H9 (cell line): ENCODE measurements around the gene ASTN2. TPM values are rescaled to one million over a fixed set of nuclear protein-coding genes. Genes with fewer than 3 reads are reported as not detected.

Experiments
- DNase-seq: peaks from one replicate; pipeline ENCODE4 v3.0.0-alpha.2; 2017
- H2AFZ ChIP-seq: one replicate; pipeline ENCODE4 v1.6.1; 2013; ENCODE audit warnings: mild to moderate bottlenecking, low read length, control low read depth, moderate library complexity
- H2AK5ac ChIP-seq: 2 replicates; pipeline ENCODE4 v1.6.1; 2013; ENCODE audit warnings: low read length, control low read depth, mixed read lengths; ENCODE audit not compliant: insufficient read length
- H2BK120ac ChIP-seq: one replicate; pipeline ENCODE4 v1.6.1; 2013; ENCODE audit warnings: low read depth, mild to moderate bottlenecking, low read length, control low read depth, inconsistent platforms; ENCODE audit not compliant: poor library complexity, severe bottlenecking
- H2BK12ac ChIP-seq: 2 replicates; pipeline ENCODE4 v1.6.1; 2013; ENCODE audit warnings: low read length, control low read depth, mixed read lengths, low read depth; ENCODE audit not compliant: insufficient read length
- H2BK15ac ChIP-seq: 2 replicates; pipeline ENCODE4 v1.6.1; 2013; ENCODE audit warnings: low read depth, low read length, control low read depth
- H2BK20ac ChIP-seq: one replicate; pipeline ENCODE4 v1.6.1; 2013; ENCODE audit warnings: low read depth, mild to moderate bottlenecking, low read length, control low read depth, inconsistent platforms; ENCODE audit not compliant: poor library complexity, severe bottlenecking
- H2BK5ac ChIP-seq: 2 replicates; pipeline ENCODE4 v1.6.1; 2013; ENCODE audit warnings: low read length, control low read depth, mixed read lengths; ENCODE audit not compliant: insufficient read length
- H3K14ac ChIP-seq: 2 replicates; pipeline ENCODE4 v1.6.1; 2013; ENCODE audit warnings: low read length, control low read depth; ENCODE audit not compliant: insufficient read depth
- H3K18ac ChIP-seq: 2 replicates; pipeline ENCODE4 v1.6.1; 2013; ENCODE audit warnings: low read depth, mild to moderate bottlenecking, mixed read lengths, low read length, control low read depth; ENCODE audit not compliant: insufficient read length
- H3K23ac ChIP-seq: 2 replicates; pipeline ENCODE4 v1.6.1; 2013; ENCODE audit warnings: low read length, control low read depth, mixed read lengths, low read depth; ENCODE audit not compliant: insufficient read length
- H3K23me2 ChIP-seq: 2 replicates; pipeline ENCODE4 v1.6.1; 2013; ENCODE audit warnings: low read depth, mild to moderate bottlenecking, mixed read lengths, low read length, control low read depth; ENCODE audit not compliant: insufficient read length, poor library complexity, severe bottlenecking
- H3K27ac ChIP-seq: 2 replicates; pipeline ENCODE4 v1.5.1; 2013; ENCODE audit warnings: low read length, control low read depth, mixed read lengths, low read depth; ENCODE audit not compliant: insufficient read length
- H3K27me3 ChIP-seq: 2 replicates; pipeline ENCODE4 v1.6.1; 2013; ENCODE audit warnings: low read length, control low read depth, inconsistent platforms; ENCODE audit not compliant: insufficient read depth
- H3K4ac ChIP-seq: 2 replicates; pipeline ENCODE4 v1.6.1; 2013; ENCODE audit warnings: low read depth, mild to moderate bottlenecking, control low read depth, inconsistent platforms, low read length, moderate library complexity
- H3K4me1 ChIP-seq: 2 replicates; pipeline ENCODE4 v1.6.1; 2013; ENCODE audit warnings: low read length, control low read depth, inconsistent platforms; ENCODE audit not compliant: insufficient read depth
- H3K4me2 ChIP-seq: 2 replicates; pipeline ENCODE4 v1.6.1; 2013; ENCODE audit warnings: low read length, control low read depth, mixed read lengths; ENCODE audit not compliant: insufficient read length, insufficient read depth
- H3K56ac ChIP-seq: 2 replicates; pipeline ENCODE4 v1.6.1; 2013; ENCODE audit warnings: low read depth, mild to moderate bottlenecking, mixed read lengths, low read length, control low read depth; ENCODE audit not compliant: insufficient read length
- H3K79me1 ChIP-seq: 2 replicates; pipeline ENCODE4 v1.6.1; 2013; ENCODE audit warnings: low read depth, mild to moderate bottlenecking, moderate library complexity, low read length, control low read depth, inconsistent platforms; ENCODE audit not compliant: insufficient read depth, poor library complexity, severe bottlenecking
- H3K79me2 ChIP-seq: 2 replicates; pipeline ENCODE4 v1.6.1; 2013; ENCODE audit warnings: low read length, control low read depth, inconsistent platforms; ENCODE audit not compliant: insufficient read depth
- H3K9ac ChIP-seq: 2 replicates; pipeline ENCODE4 v1.6.1; 2013; ENCODE audit warnings: low read length, control low read depth, mixed read lengths; ENCODE audit not compliant: insufficient read length; ENCODE audit errors: extremely low read depth
- H3K9me3 ChIP-seq: one replicate; pipeline ENCODE4 v1.6.1; 2013; ENCODE audit warnings: low read depth, low read length, inconsistent platforms; ENCODE audit not compliant: control insufficient read depth
- H3T11ph ChIP-seq: one replicate; pipeline ENCODE4 v1.6.1; 2013; ENCODE audit warnings: mild to moderate bottlenecking, low read length, control low read depth, inconsistent platforms
- H4K20me1 ChIP-seq: one replicate; pipeline ENCODE4 v1.6.1; 2013; ENCODE audit not compliant: control insufficient read depth, insufficient read length, insufficient read depth
- H4K5ac ChIP-seq: 2 replicates; pipeline ENCODE4 v1.6.1; 2013; ENCODE audit warnings: low read depth, mild to moderate bottlenecking, mixed read lengths, low read length, control low read depth; ENCODE audit not compliant: insufficient read length
- H4K8ac ChIP-seq: replicated peaks from 2 replicates; pipeline ENCODE4 v1.6.1; 2013; ENCODE audit warnings: low read length, control low read depth, mixed read lengths, low read depth; ENCODE audit not compliant: insufficient read length
- H4K91ac ChIP-seq: 2 replicates; pipeline ENCODE4 v1.6.1; 2013; ENCODE audit warnings: low read depth, mild to moderate bottlenecking, moderate library complexity, mixed read lengths, low read length, control low read depth; ENCODE audit not compliant: insufficient read length
- H3K27ac Mint-ChIP-seq, 3 experiments: 2 replicates in 2 of 3; 3 replicates in 1 of 3; pipeline ENCODE4 v1.8.0; 2020 to 2021; ENCODE audit warnings: mixed read lengths in 3 of 3, mild to moderate bottlenecking in 1 of 3, moderate library complexity in 1 of 3
- H3K27me3 Mint-ChIP-seq: 2 replicates; pipeline ENCODE4 v1.8.0; 2021; ENCODE audit warnings: low read depth, mild to moderate bottlenecking, moderate library complexity, mixed read lengths
- H3K36me3 Mint-ChIP-seq, 3 experiments: 2 replicates in 2 of 3; 3 replicates in 1 of 3; pipeline ENCODE4 v1.8.0; 2020 to 2021; ENCODE audit warnings: low read depth in 3 of 3, mixed read lengths in 3 of 3; ENCODE audit not compliant: insufficient read depth in 1 of 3
- H3K4me1 Mint-ChIP-seq, 2 experiments: 2 replicates each; pipeline ENCODE4 v1.8.0; 2020; ENCODE audit warnings: mixed read lengths in 2 of 2
- H3K4me3 Mint-ChIP-seq, 2 experiments: 2 replicates in 1 of 2; 3 replicates in 1 of 2; pipeline ENCODE4 v1.8.0; 2020 to 2021; ENCODE audit warnings: mild to moderate bottlenecking in 2 of 2, mixed read lengths in 2 of 2, moderate library complexity in 1 of 2
- H3K9me3 Mint-ChIP-seq, 2 experiments: 2 replicates in 1 of 2; 3 replicates in 1 of 2; pipeline ENCODE4 v1.8.0; 2020; ENCODE audit warnings: mild to moderate bottlenecking in 2 of 2, mixed read lengths in 2 of 2, moderate library complexity in 1 of 2
- WGBS: extraction: QIAGEN DNeasy Blood & Tissue Kit; methylation state at CpG from one replicate; pipeline ENCODE4 v1.1.7; 2013; ENCODE audit warnings: missing lambda C conversion rate, low lambda C conversion rate, mixed read lengths; ENCODE audit not compliant: insufficient read length; ENCODE audit errors: extremely low coverage; 5-methylcytosine and 5-hydroxymethylcytosine counted together
- total RNA-seq: library from RNA; stranded (reverse); gene quantifications from 2 replicates; pipeline ENCODE4 v1.2.1, GENCODE V29; 2021
- TF ChIP-seq, protein P1 (sequence below): fragments of 200-600 bp; sonication (generic); conservative IDR thresholded peaks from 3 replicates; pipeline ENCODE4 v1.8.0; 2021; ENCODE audit warnings: antibody characterized with exemption, mild to moderate bottlenecking

ASTN2 gene
- total RNA-seq, 1 experiment from 2014 or later = 9.7 TPM

DNA sequence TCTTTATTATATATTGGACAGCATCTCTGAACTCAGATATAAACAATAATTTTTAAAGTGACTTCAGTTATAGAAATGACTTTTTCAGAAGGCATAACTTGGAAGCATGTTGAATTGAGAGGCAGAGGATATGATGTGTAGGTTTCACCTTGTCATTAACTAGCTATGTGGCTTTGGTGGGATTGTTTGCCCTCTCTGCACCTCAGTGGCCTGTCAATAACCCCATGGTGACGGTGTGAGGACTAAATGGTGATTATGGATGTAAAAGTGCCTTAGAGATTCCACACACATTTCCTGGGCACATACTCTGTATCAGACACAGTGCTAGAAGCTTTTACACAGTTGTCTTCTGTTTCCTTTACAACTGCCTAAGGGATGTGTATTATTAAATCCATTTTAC lies 962.6 kb downstream of the ASTN2 start:
- no peak overlapping the region for H2BK12ac ChIP-seq
- no peak overlapping the region for H2BK15ac ChIP-seq
- H3K4me1 ChIP-seq = no peaks in the 10 kb centered on the region; the same call in 1 of the 2 replicates
- peaks cover 9 to 14% (median 14%) of the 10 kb centered on the region in 3 experiments for H3K36me3 Mint-ChIP-seq
- H4K20me1 ChIP-seq = no peaks in the 10 kb centered on the region
- H2AFZ ChIP-seq = no peak overlapping the region
- H3K27me3 Mint-ChIP-seq = no peaks in the 10 kb centered on the region
- H4K5ac ChIP-seq = no peak overlapping the region
- H3K4me3 Mint-ChIP-seq = no peak overlapping the region
- no peak overlapping the region for H3K18ac ChIP-seq
- H3K23ac ChIP-seq = no peak overlapping the region
- no peak overlapping the region for H4K91ac ChIP-seq
- H3K4ac ChIP-seq = no peak overlapping the region
- H3T11ph ChIP-seq = no peak overlapping the region
- no peaks in the 10 kb centered on the region for H3K9me3 ChIP-seq
- H2AK5ac ChIP-seq = no peak overlapping the region
- WGBS = no CpG with 5 or more reads among the region's 1 CpG
- no peak overlapping the region for H3K14ac ChIP-seq
- DNase-seq = no peak
- no peak overlapping the region for H3K56ac ChIP-seq
- H3K27ac Mint-ChIP-seq = no peak overlapping the region; a peak in 1 of 7 replicates
- H3K79me1 ChIP-seq = no peaks in the 10 kb centered on the region
- no peaks in the 10 kb centered on the region for H3K79me2 ChIP-seq
- no peak overlapping the region for H4K8ac ChIP-seq
- peaks cover 15 to 16% of the 10 kb centered on the region in 2 experiments for H3K9me3 Mint-ChIP-seq
- no peak overlapping the region for H2BK20ac ChIP-seq
- H2BK5ac ChIP-seq = no peak overlapping the region
- no peaks in the 10 kb centered on the region for H3K27me3 ChIP-seq
- no peak overlapping the region for H3K27ac ChIP-seq
- peaks cover 10 to 12% of the 10 kb centered on the region in 2 experiments for H3K4me1 Mint-ChIP-seq
- H2BK120ac ChIP-seq = no peak overlapping the region
- TF ChIP-seq, protein P1, sequence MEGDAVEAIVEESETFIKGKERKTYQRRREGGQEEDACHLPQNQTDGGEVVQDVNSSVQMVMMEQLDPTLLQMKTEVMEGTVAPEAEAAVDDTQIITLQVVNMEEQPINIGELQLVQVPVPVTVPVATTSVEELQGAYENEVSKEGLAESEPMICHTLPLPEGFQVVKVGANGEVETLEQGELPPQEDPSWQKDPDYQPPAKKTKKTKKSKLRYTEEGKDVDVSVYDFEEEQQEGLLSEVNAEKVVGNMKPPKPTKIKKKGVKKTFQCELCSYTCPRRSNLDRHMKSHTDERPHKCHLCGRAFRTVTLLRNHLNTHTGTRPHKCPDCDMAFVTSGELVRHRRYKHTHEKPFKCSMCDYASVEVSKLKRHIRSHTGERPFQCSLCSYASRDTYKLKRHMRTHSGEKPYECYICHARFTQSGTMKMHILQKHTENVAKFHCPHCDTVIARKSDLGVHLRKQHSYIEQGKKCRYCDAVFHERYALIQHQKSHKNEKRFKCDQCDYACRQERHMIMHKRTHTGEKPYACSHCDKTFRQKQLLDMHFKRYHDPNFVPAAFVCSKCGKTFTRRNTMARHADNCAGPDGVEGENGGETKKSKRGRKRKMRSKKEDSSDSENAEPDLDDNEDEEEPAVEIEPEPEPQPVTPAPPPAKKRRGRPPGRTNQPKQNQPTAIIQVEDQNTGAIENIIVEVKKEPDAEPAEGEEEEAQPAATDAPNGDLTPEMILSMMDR = no peak
- H3K23me2 ChIP-seq = no peaks in the 10 kb centered on the region
- H3K4me2 ChIP-seq = no peak overlapping the region
- H3K9ac ChIP-seq = no peak overlapping the region
